WTC11 (cell line): Measurements from ENCODE around the gene TDRD6.

Experiments used
- CREM ChIP-seq: sonication (generic); formaldehyde crosslinking; IDR thresholded peaks from 2 replicates; pipeline ENCODE4 v1.8.1; 2022; ENCODE audit warnings: mild to moderate bottlenecking, missing genetic modification reagents, moderate library complexity
- CTCF ChIP-seq: fragments of 200-600 bp; IDR thresholded peaks from 2 replicates; pipeline ENCODE4 v1.8.0; 2022; ENCODE audit warnings: antibody characterized with exemption
- E2F1 ChIP-seq: sonication (generic); formaldehyde crosslinking; IDR thresholded peaks from 2 replicates; pipeline ENCODE4 v1.8.0; 2022; ENCODE audit warnings: mild to moderate bottlenecking, missing genetic modification reagents
- MXD4 ChIP-seq: fragments of 250-450 bp; sonication (Bioruptor Pico); IDR thresholded peaks from 2 replicates; pipeline ENCODE4 v1.8.0; 2021; ENCODE audit warnings: mild to moderate bottlenecking, moderate library complexity, borderline replicate concordance
- NFYB ChIP-seq: sonication (generic); formaldehyde crosslinking; conservative IDR thresholded peaks from 2 replicates; pipeline ENCODE4 v1.8.0; 2022; ENCODE audit warnings: low read depth, missing genetic modification reagents
- SP1 ChIP-seq: sonication (generic); formaldehyde crosslinking; conservative IDR thresholded peaks from 2 replicates; pipeline ENCODE4 v1.8.1; 2022; ENCODE audit warnings: missing genetic modification reagents
- ZNF317 ChIP-seq: sonication (generic); formaldehyde crosslinking; IDR thresholded peaks from 2 replicates; pipeline ENCODE4 v1.8.1; 2023; ENCODE audit warnings: low read depth, mild to moderate bottlenecking, moderate library complexity, missing genetic modification reagents, borderline replicate concordance
- ZNF512 ChIP-seq: sonication (generic); formaldehyde crosslinking; IDR thresholded peaks from 2 replicates; pipeline ENCODE4 v1.8.1; 2022; ENCODE audit warnings: missing genetic modification reagents, borderline replicate concordance
- TF ChIP-seq, protein P1 (sequence below): sonication (generic); formaldehyde crosslinking; IDR thresholded peaks from 2 replicates; pipeline ENCODE4 v1.8.1; 2023; ENCODE audit warnings: mild to moderate bottlenecking, missing genetic modification reagents, borderline replicate concordance
- TF ChIP-seq, protein P2 (sequence below): sonication (generic); formaldehyde crosslinking; IDR thresholded peaks from 2 replicates; pipeline ENCODE4 v1.8.0; 2022; ENCODE audit warnings: missing genetic modification reagents
- TF ChIP-seq, protein P3 (sequence below): sonication (generic); formaldehyde crosslinking; conservative IDR thresholded peaks from 2 replicates; pipeline ENCODE4 v1.8.1; 2023; ENCODE audit warnings: mild to moderate bottlenecking, low read depth, missing genetic modification reagents, moderate library complexity
- TF ChIP-seq, protein P4 (sequence below): sonication (generic); formaldehyde crosslinking; IDR thresholded peaks from 2 replicates; pipeline ENCODE4 v1.8.0; 2022; ENCODE audit warnings: mild to moderate bottlenecking, missing genetic modification reagents

GRCh38 chr6:46733341-46733801, 45.7 kb downstream of the TDRD6 start:
- no peak for TF ChIP-seq CTCF
- TF ChIP-seq, protein P1, sequence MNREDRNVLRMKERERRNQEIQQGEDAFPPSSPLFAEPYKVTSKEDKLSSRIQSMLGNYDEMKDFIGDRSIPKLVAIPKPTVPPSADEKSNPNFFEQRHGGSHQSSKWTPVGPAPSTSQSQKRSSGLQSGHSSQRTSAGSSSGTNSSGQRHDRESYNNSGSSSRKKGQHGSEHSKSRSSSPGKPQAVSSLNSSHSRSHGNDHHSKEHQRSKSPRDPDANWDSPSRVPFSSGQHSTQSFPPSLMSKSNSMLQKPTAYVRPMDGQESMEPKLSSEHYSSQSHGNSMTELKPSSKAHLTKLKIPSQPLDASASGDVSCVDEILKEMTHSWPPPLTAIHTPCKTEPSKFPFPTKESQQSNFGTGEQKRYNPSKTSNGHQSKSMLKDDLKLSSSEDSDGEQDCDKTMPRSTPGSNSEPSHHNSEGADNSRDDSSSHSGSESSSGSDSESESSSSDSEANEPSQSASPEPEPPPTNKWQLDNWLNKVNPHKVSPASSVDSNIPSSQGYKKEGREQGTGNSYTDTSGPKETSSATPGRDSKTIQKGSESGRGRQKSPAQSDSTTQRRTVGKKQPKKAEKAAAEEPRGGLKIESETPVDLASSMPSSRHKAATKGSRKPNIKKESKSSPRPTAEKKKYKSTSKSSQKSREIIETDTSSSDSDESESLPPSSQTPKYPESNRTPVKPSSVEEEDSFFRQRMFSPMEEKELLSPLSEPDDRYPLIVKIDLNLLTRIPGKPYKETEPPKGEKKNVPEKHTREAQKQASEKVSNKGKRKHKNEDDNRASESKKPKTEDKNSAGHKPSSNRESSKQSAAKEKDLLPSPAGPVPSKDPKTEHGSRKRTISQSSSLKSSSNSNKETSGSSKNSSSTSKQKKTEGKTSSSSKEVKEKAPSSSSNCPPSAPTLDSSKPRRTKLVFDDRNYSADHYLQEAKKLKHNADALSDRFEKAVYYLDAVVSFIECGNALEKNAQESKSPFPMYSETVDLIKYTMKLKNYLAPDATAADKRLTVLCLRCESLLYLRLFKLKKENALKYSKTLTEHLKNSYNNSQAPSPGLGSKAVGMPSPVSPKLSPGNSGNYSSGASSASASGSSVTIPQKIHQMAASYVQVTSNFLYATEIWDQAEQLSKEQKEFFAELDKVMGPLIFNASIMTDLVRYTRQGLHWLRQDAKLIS: no peak
- no peak for TF ChIP-seq E2F1
- no peak for TF ChIP-seq ZNF512 (CRISPR knock-in tag)
- TF ChIP-seq, protein P2, sequence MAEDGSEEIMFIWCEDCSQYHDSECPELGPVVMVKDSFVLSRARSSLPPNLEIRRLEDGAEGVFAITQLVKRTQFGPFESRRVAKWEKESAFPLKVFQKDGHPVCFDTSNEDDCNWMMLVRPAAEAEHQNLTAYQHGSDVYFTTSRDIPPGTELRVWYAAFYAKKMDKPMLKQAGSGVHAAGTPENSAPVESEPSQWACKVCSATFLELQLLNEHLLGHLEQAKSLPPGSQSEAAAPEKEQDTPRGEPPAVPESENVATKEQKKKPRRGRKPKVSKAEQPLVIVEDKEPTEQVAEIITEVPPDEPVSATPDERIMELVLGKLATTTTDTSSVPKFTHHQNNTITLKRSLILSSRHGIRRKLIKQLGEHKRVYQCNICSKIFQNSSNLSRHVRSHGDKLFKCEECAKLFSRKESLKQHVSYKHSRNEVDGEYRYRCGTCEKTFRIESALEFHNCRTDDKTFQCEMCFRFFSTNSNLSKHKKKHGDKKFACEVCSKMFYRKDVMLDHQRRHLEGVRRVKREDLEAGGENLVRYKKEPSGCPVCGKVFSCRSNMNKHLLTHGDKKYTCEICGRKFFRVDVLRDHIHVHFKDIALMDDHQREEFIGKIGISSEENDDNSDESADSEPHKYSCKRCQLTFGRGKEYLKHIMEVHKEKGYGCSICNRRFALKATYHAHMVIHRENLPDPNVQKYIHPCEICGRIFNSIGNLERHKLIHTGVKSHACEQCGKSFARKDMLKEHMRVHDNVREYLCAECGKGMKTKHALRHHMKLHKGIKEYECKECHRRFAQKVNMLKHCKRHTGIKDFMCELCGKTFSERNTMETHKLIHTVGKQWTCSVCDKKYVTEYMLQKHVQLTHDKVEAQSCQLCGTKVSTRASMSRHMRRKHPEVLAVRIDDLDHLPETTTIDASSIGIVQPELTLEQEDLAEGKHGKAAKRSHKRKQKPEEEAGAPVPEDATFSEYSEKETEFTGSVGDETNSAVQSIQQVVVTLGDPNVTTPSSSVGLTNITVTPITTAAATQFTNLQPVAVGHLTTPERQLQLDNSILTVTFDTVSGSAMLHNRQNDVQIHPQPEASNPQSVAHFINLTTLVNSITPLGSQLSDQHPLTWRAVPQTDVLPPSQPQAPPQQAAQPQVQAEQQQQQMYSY: no peak
- TF ChIP-seq ZNF317 (CRISPR knock-in tag): no peak
- TF ChIP-seq, protein P3, sequence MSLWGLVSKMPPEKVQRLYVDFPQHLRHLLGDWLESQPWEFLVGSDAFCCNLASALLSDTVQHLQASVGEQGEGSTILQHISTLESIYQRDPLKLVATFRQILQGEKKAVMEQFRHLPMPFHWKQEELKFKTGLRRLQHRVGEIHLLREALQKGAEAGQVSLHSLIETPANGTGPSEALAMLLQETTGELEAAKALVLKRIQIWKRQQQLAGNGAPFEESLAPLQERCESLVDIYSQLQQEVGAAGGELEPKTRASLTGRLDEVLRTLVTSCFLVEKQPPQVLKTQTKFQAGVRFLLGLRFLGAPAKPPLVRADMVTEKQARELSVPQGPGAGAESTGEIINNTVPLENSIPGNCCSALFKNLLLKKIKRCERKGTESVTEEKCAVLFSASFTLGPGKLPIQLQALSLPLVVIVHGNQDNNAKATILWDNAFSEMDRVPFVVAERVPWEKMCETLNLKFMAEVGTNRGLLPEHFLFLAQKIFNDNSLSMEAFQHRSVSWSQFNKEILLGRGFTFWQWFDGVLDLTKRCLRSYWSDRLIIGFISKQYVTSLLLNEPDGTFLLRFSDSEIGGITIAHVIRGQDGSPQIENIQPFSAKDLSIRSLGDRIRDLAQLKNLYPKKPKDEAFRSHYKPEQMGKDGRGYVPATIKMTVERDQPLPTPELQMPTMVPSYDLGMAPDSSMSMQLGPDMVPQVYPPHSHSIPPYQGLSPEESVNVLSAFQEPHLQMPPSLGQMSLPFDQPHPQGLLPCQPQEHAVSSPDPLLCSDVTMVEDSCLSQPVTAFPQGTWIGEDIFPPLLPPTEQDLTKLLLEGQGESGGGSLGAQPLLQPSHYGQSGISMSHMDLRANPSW: no peak
- TF ChIP-seq SP1: no peak
- TF ChIP-seq CREM (CRISPR knock-in tag): no peak
- TF ChIP-seq, protein P4, sequence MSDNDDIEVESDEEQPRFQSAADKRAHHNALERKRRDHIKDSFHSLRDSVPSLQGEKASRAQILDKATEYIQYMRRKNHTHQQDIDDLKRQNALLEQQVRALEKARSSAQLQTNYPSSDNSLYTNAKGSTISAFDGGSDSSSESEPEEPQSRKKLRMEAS: no peak
- no peak for TF ChIP-seq NFYB (CRISPR knock-in tag)
- no peak for TF ChIP-seq MXD4
